Nephron progenitor cell (in vitro differentiated cells): ENCODE measurements around the gene PLAC9.

ENCODE experiments used
- DNase-seq: peaks from one replicate; pipeline ENCODE4 v3.0.0; 2021
- H3K27ac Mint-ChIP-seq: 2 replicates; pipeline ENCODE4 v1.8.0; 2021; ENCODE audit warnings: mild to moderate bottlenecking, moderate library complexity, mixed read lengths
- H3K27me3 Mint-ChIP-seq: 2 replicates; pipeline ENCODE4 v1.8.0; 2021; ENCODE audit warnings: mild to moderate bottlenecking, low read depth, mixed read lengths; ENCODE audit not compliant: poor library complexity
- H3K36me3 Mint-ChIP-seq: 2 replicates; pipeline ENCODE4 v1.8.0; 2021; ENCODE audit warnings: low read depth, mixed read lengths
- H3K4me1 Mint-ChIP-seq: 2 replicates; pipeline ENCODE4 v1.8.0; 2021; ENCODE audit warnings: mixed read lengths
- H3K4me3 Mint-ChIP-seq: 2 replicates; pipeline ENCODE4 v1.8.0; 2021; ENCODE audit warnings: mild to moderate bottlenecking, moderate library complexity, mixed read lengths
- H3K9me3 Mint-ChIP-seq: 2 replicates; pipeline ENCODE4 v1.8.0; 2021; ENCODE audit warnings: mild to moderate bottlenecking, moderate library complexity, mixed read lengths
- CTCF ChIP-seq: fragments of 200-600 bp; sonication (generic); IDR thresholded peaks from 2 replicates; pipeline ENCODE4 v1.5.0; 2021; ENCODE audit warnings: antibody characterized with exemption

PLAC9 gene

GRCh38 chr10:80191589-80192270 is 59.2 kb downstream of the PLAC9 start:
- peaks cover 10% of the 10 kb centered on the region for H3K36me3 Mint-ChIP-seq

GRCh38 chr10:80192553-80192952 is 60.0 kb downstream of the PLAC9 start:
- H3K4me3 Mint-ChIP-seq = no peak overlapping the region
- H3K4me1 Mint-ChIP-seq = peaks cover 13% of the 10 kb centered on the region
- peaks cover 5% of the 10 kb centered on the region for H3K27me3 Mint-ChIP-seq
- no peak for DNase-seq
- no peak overlapping the region for H3K27ac Mint-ChIP-seq
- no peak for TF ChIP-seq CTCF
- H3K36me3 Mint-ChIP-seq = peaks cover 10% of the 10 kb centered on the region
- H3K9me3 Mint-ChIP-seq = peaks cover 10% of the 10 kb centered on the region

More at GRCh38 chr10:80191589-80192270, 59.2 kb downstream of the PLAC9 start:
- H3K27ac Mint-ChIP-seq = no peak overlapping the region
- no peak overlapping the region for H3K4me3 Mint-ChIP-seq
- peaks cover 10% of the 10 kb centered on the region for H3K9me3 Mint-ChIP-seq
- no peak for DNase-seq
- no peak for TF ChIP-seq CTCF
- H3K4me1 Mint-ChIP-seq = peaks cover 18% of the 10 kb centered on the region
- H3K27me3 Mint-ChIP-seq = peaks cover 10% of the 10 kb centered on the region

- Mint-ChIP-seq H3K27ac (no peak overlapping the region), H3K4me3 (no peak overlapping the region), H3K27me3 (peaks cover 6% of the 10 kb centered on the region), H3K36me3 (peaks cover 10% of the 10 kb centered on the region), H3K9me3 (peaks cover 10% of the 10 kb centered on the region), H3K4me1 (no peaks in the 10 kb centered on the region)
- no peak for TF ChIP-seq CTCF
- no peak for DNase-seq
Measured at GRCh38 chr10:80194373-80195045, 62.0 kb downstream of the PLAC9 start.
